WTC11 (cell line): Measurements from ENCODE around the gene LMAN2. TPM values are rescaled to one million over a fixed set of nuclear protein-coding genes. Genes with fewer than 3 reads are reported as not detected.

Experiments used
- ATAC-seq: fragments of 200-7000 bp; cut with Tn5 transposase; 2 replicates; pipeline ENCODE4 v1.10.0; 2021; ENCODE audit warnings: mild to moderate bottlenecking, moderate library complexity
- CTCF ChIA-PET: fragments of 300-600 bp; sonication (Branson Sonifier 250); formaldehyde crosslinking; loops from one replicate; lab custom pipeline; 2021; ENCODE audit warnings: antibody characterized with exemption; lab: Charles Lee
- POLR2A ChIA-PET: fragments of 350-600 bp; sonication (Branson Sonifier 250); formaldehyde crosslinking; loops from one replicate; lab custom pipeline; 2021; ENCODE audit warnings: antibody characterized with exemption; lab: Charles Lee
- DNase-seq: peaks from one replicate; pipeline ENCODE4 v3.0.0; 2021; ENCODE audit warnings: low spot score
- H3K27ac Mint-ChIP-seq: 2 replicates; pipeline ENCODE4 v1.8.0; 2021; ENCODE audit warnings: mixed read lengths
- H3K27me3 Mint-ChIP-seq: 2 replicates; pipeline ENCODE4 v1.8.0; 2021; ENCODE audit warnings: low read depth, mild to moderate bottlenecking, moderate library complexity, mixed read lengths
- H3K36me3 Mint-ChIP-seq: 2 replicates; pipeline ENCODE4 v1.8.0; 2021; ENCODE audit warnings: mixed read lengths
- H3K4me1 Mint-ChIP-seq: 2 replicates; pipeline ENCODE4 v1.8.0; 2022; ENCODE audit warnings: mixed read lengths
- H3K4me3 Mint-ChIP-seq: 2 replicates; pipeline ENCODE4 v1.8.0; 2021; ENCODE audit warnings: mild to moderate bottlenecking, moderate library complexity, mixed read lengths
- H3K9me3 Mint-ChIP-seq: 2 replicates; pipeline ENCODE4 v1.8.0; 2021; ENCODE audit warnings: mixed read lengths
- ATF1 ChIP-seq: sonication (generic); formaldehyde crosslinking; IDR thresholded peaks from 2 replicates; pipeline ENCODE4 v1.8.1; 2023; ENCODE audit warnings: mild to moderate bottlenecking, moderate library complexity, missing genetic modification reagents
- ATF2 ChIP-seq: sonication (generic); formaldehyde crosslinking; IDR thresholded peaks from 2 replicates; pipeline ENCODE4 v1.8.1; 2022; ENCODE audit warnings: low read depth, missing genetic modification reagents, borderline replicate concordance
- CTCF ChIP-seq: fragments of 200-600 bp; IDR thresholded peaks from 2 replicates; pipeline ENCODE4 v1.8.0; 2022; ENCODE audit warnings: antibody characterized with exemption
- ESRRA ChIP-seq: sonication (generic); formaldehyde crosslinking; IDR thresholded peaks from 2 replicates; pipeline ENCODE4 v1.8.1; 2022; ENCODE audit warnings: mild to moderate bottlenecking, missing genetic modification reagents, borderline replicate concordance
- GABPB1 ChIP-seq: sonication (generic); formaldehyde crosslinking; IDR thresholded peaks from 2 replicates; pipeline ENCODE4 v1.8.1; 2023; ENCODE audit warnings: mild to moderate bottlenecking, missing genetic modification reagents
- NFYB ChIP-seq: sonication (generic); formaldehyde crosslinking; conservative IDR thresholded peaks from 2 replicates; pipeline ENCODE4 v1.8.0; 2022; ENCODE audit warnings: low read depth, missing genetic modification reagents
- SMAD3 ChIP-seq: sonication (generic); formaldehyde crosslinking; IDR thresholded peaks from 2 replicates; pipeline ENCODE4 v1.8.0; 2022; ENCODE audit warnings: missing genetic modification reagents, mild to moderate bottlenecking, borderline replicate concordance
- SMAD4 ChIP-seq: sonication (generic); formaldehyde crosslinking; IDR thresholded peaks from 2 replicates; pipeline ENCODE4 v1.8.0; 2022; ENCODE audit warnings: mild to moderate bottlenecking, missing genetic modification reagents
- SOX15 ChIP-seq: fragments of 250-450 bp; sonication (Bioruptor Pico); IDR thresholded peaks from 2 replicates; pipeline ENCODE4 v1.9.0; 2021; ENCODE audit warnings: mild to moderate bottlenecking
- STAT6 ChIP-seq: sonication (generic); formaldehyde crosslinking; conservative IDR thresholded peaks from 2 replicates; pipeline ENCODE4 v1.8.1; 2023; ENCODE audit warnings: mild to moderate bottlenecking, low read depth, missing genetic modification reagents, moderate library complexity
- ZNF281 ChIP-seq: sonication (generic); formaldehyde crosslinking; IDR thresholded peaks from 2 replicates; pipeline ENCODE4 v1.8.0; 2023; ENCODE audit warnings: mild to moderate bottlenecking, missing genetic modification reagents
- ZNF532 ChIP-seq: fragments of 250-450 bp; sonication (Bioruptor Pico); IDR thresholded peaks from 2 replicates; pipeline ENCODE4 v1.9.0; 2021; ENCODE audit warnings: mild to moderate bottlenecking, borderline replicate concordance
- ZSCAN18 ChIP-seq: fragments of 250-450 bp; sonication (Bioruptor Pico); IDR thresholded peaks from 2 replicates; pipeline ENCODE4 v2.1.2; 2022; ENCODE audit warnings: mild to moderate bottlenecking, moderate library complexity
- total RNA-seq: library from RNA; stranded (reverse); gene quantifications from 3 replicates; pipeline ENCODE4 v1.2.3, GENCODE V29; 2021
- TF ChIP-seq, protein P1 (sequence below): fragments of 250-450 bp; sonication (Bioruptor Pico); IDR thresholded peaks from 2 replicates; pipeline ENCODE4 v1.8.0; 2021; ENCODE audit warnings: mild to moderate bottlenecking
- TF ChIP-seq, protein P2 (sequence below): fragments of 250-450 bp; sonication (Bioruptor Pico); IDR thresholded peaks from 2 replicates; pipeline ENCODE4 v1.9.0; 2021; ENCODE audit warnings: mild to moderate bottlenecking
- TF ChIP-seq, protein P3 (sequence below): sonication (generic); formaldehyde crosslinking; IDR thresholded peaks from 2 replicates; pipeline ENCODE4 v1.8.1; 2023; ENCODE audit warnings: mild to moderate bottlenecking, missing genetic modification reagents, moderate library complexity

LMAN2 gene
- total RNA-seq, 1 experiment from 2014 or later: 162 TPM

- peaks cover 29% of the 10 kb centered on the region for H3K27me3 Mint-ChIP-seq
- no peak overlapping the region for H3K27ac Mint-ChIP-seq
- H3K4me3 Mint-ChIP-seq: no peak overlapping the region
- ChIA-PET POLR2A (interaction anchor here (0.6 kb wide), 1 partner anchor 8 kb away, joined by 3 read pairs; no protein-coding TSS in a partner anchor), CTCF (interaction anchor here (1.0 to 4.6 kb wide), 8 partner anchors 9 to 50 kb away, joined by 3 to 26 read pairs (median 5); no protein-coding TSS in a partner anchor)
- no peaks in the 10 kb centered on the region for H3K36me3 Mint-ChIP-seq
- H3K4me1 Mint-ChIP-seq: peaks cover 25% of the 10 kb centered on the region
- DNase-seq: no peak
- peaks cover 11% of the 10 kb centered on the region for H3K9me3 Mint-ChIP-seq
- ATAC-seq: no peak
- TF ChIP-seq SOX15 (CRISPR knock-in tag) (no peak), NFYB (CRISPR knock-in tag) (no peak), GABPB1 (CRISPR knock-in tag) (no peak), ESRRA (no peak), STAT6 (no peak), ATF2 (CRISPR knock-in tag) (no peak), SMAD3 (no peak), SMAD4 (CRISPR knock-in tag) (no peak), ZNF532 (no peak), ZSCAN18 (no peak), ZNF281 (CRISPR knock-in tag) (no peak), CTCF (no peak), ATF1 (CRISPR knock-in tag) (no peak)
- TF ChIP-seq, protein P1, sequence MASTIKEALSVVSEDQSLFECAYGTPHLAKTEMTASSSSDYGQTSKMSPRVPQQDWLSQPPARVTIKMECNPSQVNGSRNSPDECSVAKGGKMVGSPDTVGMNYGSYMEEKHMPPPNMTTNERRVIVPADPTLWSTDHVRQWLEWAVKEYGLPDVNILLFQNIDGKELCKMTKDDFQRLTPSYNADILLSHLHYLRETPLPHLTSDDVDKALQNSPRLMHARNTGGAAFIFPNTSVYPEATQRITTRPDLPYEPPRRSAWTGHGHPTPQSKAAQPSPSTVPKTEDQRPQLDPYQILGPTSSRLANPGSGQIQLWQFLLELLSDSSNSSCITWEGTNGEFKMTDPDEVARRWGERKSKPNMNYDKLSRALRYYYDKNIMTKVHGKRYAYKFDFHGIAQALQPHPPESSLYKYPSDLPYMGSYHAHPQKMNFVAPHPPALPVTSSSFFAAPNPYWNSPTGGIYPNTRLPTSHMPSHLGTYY: no peak
- TF ChIP-seq, protein P2, sequence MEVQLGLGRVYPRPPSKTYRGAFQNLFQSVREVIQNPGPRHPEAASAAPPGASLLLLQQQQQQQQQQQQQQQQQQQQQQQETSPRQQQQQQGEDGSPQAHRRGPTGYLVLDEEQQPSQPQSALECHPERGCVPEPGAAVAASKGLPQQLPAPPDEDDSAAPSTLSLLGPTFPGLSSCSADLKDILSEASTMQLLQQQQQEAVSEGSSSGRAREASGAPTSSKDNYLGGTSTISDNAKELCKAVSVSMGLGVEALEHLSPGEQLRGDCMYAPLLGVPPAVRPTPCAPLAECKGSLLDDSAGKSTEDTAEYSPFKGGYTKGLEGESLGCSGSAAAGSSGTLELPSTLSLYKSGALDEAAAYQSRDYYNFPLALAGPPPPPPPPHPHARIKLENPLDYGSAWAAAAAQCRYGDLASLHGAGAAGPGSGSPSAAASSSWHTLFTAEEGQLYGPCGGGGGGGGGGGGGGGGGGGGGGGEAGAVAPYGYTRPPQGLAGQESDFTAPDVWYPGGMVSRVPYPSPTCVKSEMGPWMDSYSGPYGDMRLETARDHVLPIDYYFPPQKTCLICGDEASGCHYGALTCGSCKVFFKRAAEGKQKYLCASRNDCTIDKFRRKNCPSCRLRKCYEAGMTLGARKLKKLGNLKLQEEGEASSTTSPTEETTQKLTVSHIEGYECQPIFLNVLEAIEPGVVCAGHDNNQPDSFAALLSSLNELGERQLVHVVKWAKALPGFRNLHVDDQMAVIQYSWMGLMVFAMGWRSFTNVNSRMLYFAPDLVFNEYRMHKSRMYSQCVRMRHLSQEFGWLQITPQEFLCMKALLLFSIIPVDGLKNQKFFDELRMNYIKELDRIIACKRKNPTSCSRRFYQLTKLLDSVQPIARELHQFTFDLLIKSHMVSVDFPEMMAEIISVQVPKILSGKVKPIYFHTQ (CRISPR knock-in tag): no peak
- TF ChIP-seq, protein P3, sequence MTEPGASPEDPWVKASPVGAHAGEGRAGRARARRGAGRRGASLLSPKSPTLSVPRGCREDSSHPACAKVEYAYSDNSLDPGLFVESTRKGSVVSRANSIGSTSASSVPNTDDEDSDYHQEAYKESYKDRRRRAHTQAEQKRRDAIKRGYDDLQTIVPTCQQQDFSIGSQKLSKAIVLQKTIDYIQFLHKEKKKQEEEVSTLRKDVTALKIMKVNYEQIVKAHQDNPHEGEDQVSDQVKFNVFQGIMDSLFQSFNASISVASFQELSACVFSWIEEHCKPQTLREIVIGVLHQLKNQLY: no peak
Measured at GRCh38 chr5:177359860-177360259, 8.4 kb upstream of the LMAN2 start.
